ENCODE measurements around the gene LMBR1L.
"Not testable (repeated sequence)": the region's sequence is repeated elsewhere in the genome, so short reads cannot be mapped to it uniquely, and the experiment has no call there.

LMBR1L gene

GRCh38 chr12:49064767-49065152, 45.9 kb downstream of the LMBR1L start:
- Histone ChIP-seq H3K9ac (no peak overlapping the region), H3K27ac (no peak overlapping the region), H3K4me1 (ENCODE audit: low read depth, poor library complexity, severe bottlenecking) (peaks cover 26% of the 10 kb centered on the region), H3K36me3 (ENCODE audit: insufficient read depth) (no peaks in the 10 kb centered on the region), H3K4me2 (no peak overlapping the region), H3K27me3 (ENCODE audit: insufficient read depth, low read depth) (no peaks in the 10 kb centered on the region), H3K4me3 (IDR thresholded peaks at IDR 0.05; ENCODE audit: insufficient read depth, low read depth, low read length) (no peak overlapping the region), H3K79me2 (ENCODE audit: insufficient read depth, low read depth) (peaks cover 8% of the 10 kb centered on the region; the same call in 1 of the 2 replicates), H4K20me1 (ENCODE audit: insufficient read depth) (no peaks in the 10 kb centered on the region), H2AFZ (ENCODE audit: low read depth) (no peak overlapping the region)
- TF ChIP-seq, protein P1, sequence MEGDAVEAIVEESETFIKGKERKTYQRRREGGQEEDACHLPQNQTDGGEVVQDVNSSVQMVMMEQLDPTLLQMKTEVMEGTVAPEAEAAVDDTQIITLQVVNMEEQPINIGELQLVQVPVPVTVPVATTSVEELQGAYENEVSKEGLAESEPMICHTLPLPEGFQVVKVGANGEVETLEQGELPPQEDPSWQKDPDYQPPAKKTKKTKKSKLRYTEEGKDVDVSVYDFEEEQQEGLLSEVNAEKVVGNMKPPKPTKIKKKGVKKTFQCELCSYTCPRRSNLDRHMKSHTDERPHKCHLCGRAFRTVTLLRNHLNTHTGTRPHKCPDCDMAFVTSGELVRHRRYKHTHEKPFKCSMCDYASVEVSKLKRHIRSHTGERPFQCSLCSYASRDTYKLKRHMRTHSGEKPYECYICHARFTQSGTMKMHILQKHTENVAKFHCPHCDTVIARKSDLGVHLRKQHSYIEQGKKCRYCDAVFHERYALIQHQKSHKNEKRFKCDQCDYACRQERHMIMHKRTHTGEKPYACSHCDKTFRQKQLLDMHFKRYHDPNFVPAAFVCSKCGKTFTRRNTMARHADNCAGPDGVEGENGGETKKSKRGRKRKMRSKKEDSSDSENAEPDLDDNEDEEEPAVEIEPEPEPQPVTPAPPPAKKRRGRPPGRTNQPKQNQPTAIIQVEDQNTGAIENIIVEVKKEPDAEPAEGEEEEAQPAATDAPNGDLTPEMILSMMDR (conservative IDR thresholded peaks at IDR 0.05; ENCODE audit: low read depth, low read length), result no peak

DNA sequence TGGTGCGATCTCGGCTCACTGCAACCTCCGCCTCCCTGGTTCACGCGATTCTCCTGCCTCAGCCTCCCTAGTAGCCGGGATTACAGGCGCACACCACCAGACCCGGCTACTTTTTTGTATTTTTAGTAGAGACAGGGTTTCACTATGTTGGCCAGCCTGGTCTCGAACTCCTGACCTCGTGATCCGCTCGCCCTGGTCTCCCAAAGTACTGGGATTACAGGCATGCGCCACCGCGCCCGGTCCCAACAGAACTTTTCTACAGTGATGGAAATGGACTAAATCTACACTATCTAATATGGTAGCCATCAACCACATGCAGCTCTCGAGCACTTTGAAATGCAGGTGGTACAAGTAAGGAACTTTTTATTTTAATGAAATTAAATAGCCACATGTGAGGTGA, 48.7 kb downstream of the LMBR1L start:
- H3K4me3 ChIP-seq (IDR thresholded peaks at IDR 0.05; ENCODE audit: insufficient read depth, low read depth, low read length); H3K27me3 ChIP-seq (ENCODE audit: insufficient read depth, low read depth); H3K36me3 ChIP-seq (ENCODE audit: insufficient read depth); H2AFZ ChIP-seq (ENCODE audit: low read depth); H3K27ac ChIP-seq; H3K9ac ChIP-seq: not testable (repeated sequence)
- Histone ChIP-seq H4K20me1 (ENCODE audit: insufficient read depth) (peaks cover 12% of the 10 kb centered on the region), H3K79me2 (ENCODE audit: insufficient read depth, low read depth) (peaks cover 36% of the 10 kb centered on the region), H3K4me2 (peak overlapping the region; percentile 90; the same call in 1 of the 2 replicates), H3K4me1 (ENCODE audit: low read depth, poor library complexity, severe bottlenecking) (peaks cover 31% of the 10 kb centered on the region)

DNA sequence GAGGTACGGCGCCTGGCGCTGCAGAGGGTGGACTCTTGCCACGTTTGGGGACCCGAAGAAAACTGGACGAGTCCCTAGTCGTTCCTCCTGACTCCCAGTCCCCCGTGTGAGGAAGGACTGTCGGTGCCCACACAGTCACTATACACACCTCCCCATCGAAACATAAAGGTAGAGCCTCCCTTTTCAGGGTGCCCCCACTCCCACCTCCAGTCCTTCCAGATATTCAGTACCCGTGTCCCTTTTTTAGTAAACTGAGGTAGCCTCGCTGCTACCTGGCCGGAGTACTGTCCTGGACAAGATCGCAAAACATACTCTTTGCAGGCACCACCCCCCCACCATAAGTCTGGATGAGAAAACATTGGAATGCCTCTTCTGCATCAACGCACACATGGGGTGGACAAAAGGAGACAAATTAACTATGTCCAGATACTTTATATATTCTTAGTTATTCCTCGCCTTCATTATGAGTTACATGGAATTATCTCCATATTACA, 49.4 kb downstream of the LMBR1L start:
- Histone ChIP-seq H3K4me3 (IDR thresholded peaks at IDR 0.05; ENCODE audit: insufficient read depth, low read depth, low read length) (no peak overlapping the region), H3K27ac (peak overlapping the region; percentile 85), H2AFZ (ENCODE audit: low read depth) (peak overlapping the region; percentile 98), H3K79me2 (ENCODE audit: insufficient read depth, low read depth) (peaks cover 44% of the 10 kb centered on the region), H3K36me3 (ENCODE audit: insufficient read depth) (no peaks in the 10 kb centered on the region), H3K4me1 (ENCODE audit: low read depth, poor library complexity, severe bottlenecking) (peaks cover 38% of the 10 kb centered on the region), H3K4me2 (peak overlapping the region; percentile 90), H3K9ac (peak overlapping the region; percentile 97), H3K27me3 (ENCODE audit: insufficient read depth, low read depth) (no peaks in the 10 kb centered on the region), H4K20me1 (ENCODE audit: insufficient read depth) (peaks cover 19% of the 10 kb centered on the region)
- TF ChIP-seq, protein P1 (conservative IDR thresholded peaks at IDR 0.05; ENCODE audit: low read depth, low read length), result no peak

- Histone ChIP-seq H4K20me1 (ENCODE audit: insufficient read depth) (peaks cover 26% of the 10 kb centered on the region), H3K36me3 (ENCODE audit: insufficient read depth) (no peaks in the 10 kb centered on the region; the same call in 1 of the 2 replicates), H3K27ac (peak within 1 kb of the TSS; percentile 85), H3K9ac (peak within 1 kb of the TSS; percentile 97), H2AFZ (ENCODE audit: low read depth) (peak within 1 kb of the TSS; percentile 98), H3K27me3 (ENCODE audit: insufficient read depth, low read depth) (no peaks in the 10 kb centered on the region), H3K4me2 (peak within 1 kb of the TSS; percentile 90), H3K4me1 (ENCODE audit: low read depth, poor library complexity, severe bottlenecking) (peaks cover 45% of the 10 kb centered on the region), H3K79me2 (ENCODE audit: insufficient read depth, low read depth) (peaks cover 51% of the 10 kb centered on the region), H3K4me3 (IDR thresholded peaks at IDR 0.05; ENCODE audit: insufficient read depth, low read depth, low read length) (peak within 1 kb of the TSS; percentile 19)
- TF ChIP-seq, protein P1 (conservative IDR thresholded peaks at IDR 0.05; ENCODE audit: low read depth, low read length), result no peak
These were observed 50.1 kb downstream of the LMBR1L start, which contains the start of gene KMT2D for GRCh38 chr12:49060237-49061156. Gene KMT2D (minus strand): TSS chr12:49060794. CDS start chr12:49055324, 5,470 bp downstream.
